Right lobe of liver (tissue), 6 donors: Measurements from ENCODE around the gene UBE3D. TPM values are rescaled to one million over a fixed set of nuclear protein-coding genes. Genes with fewer than 3 reads are reported as not detected.

Source experiments
- ATAC-seq, 4 donors: fragments of 200-7000 bp; cut with Tn5 transposase; one replicate each; pipeline ENCODE4 v1.9.1; 2020; ENCODE audit warnings: mild to moderate bottlenecking in 4 of 4, moderate library complexity in 4 of 4
- DNase-seq, 3 donors: peaks; one replicate each; pipeline ENCODE4 v3.0.0-alpha.2; 2020
- H3K27ac ChIP-seq, 3 donors: fragments of 200-600 bp; one replicate each; pipeline ENCODE4 v1.8.0; 2022
- H3K27me3 ChIP-seq, 2 donors: fragments of 200-600 bp; one replicate each; pipeline ENCODE4 v1.8.0; 2022
- H3K36me3 ChIP-seq, 4 donors: fragments of 200-600 bp; sonication (generic) in 1 of 4; one replicate each; pipeline versions ENCODE4 v1.5.1 to v1.8.0; 2017 to 2022; ENCODE audit warnings: control low read depth in 1 of 4
- H3K4me1 ChIP-seq, 4 donors: fragments of 200-600 bp; sonication (generic) in 1 of 4; one replicate each; pipeline versions ENCODE4 v1.5.1 to v1.8.0; 2017 to 2022; ENCODE audit warnings: control low read depth in 1 of 4
- H3K4me3 ChIP-seq, 3 donors: fragments of 200-600 bp; one replicate each; pipeline ENCODE4 v1.8.0; 2022
- H3K9me3 ChIP-seq, 4 donors: fragments of 200-600 bp; sonication (generic) in 1 of 4; one replicate each; pipeline versions ENCODE4 v1.5.1 to v1.8.0; 2017 to 2022; ENCODE audit warnings: control low read depth in 1 of 4
- POLR2A ChIP-seq: fragments of 450-650 bp; IDR thresholded peaks from one replicate; pipeline ENCODE4 v1.6.1; 2017; ENCODE audit warnings: antibody characterized with exemption, mild to moderate bottlenecking
- WGBS: methylation state at CpG from one replicate; pipeline ENCODE4 v1.1.6; 2018; ENCODE audit warnings: low coverage, low lambda C conversion rate; ENCODE audit not compliant: insufficient coverage; ENCODE audit errors: missing lambda C conversion rate; 5-methylcytosine and 5-hydroxymethylcytosine counted together
- intact Hi-C, 2 donors: fragments of 100-400 bp; cut with DNase I; formaldehyde crosslinking; loops; one replicate each; pipeline versions ENCODE4 v1.11.2 to v1.14.1; 2022
- long read RNA-seq: library from polyadenylated mRNA; unstranded; transcript quantifications from one replicate; pipeline ENCODE4 v2.0.0, GENCODE V29; 2019
- total RNA-seq, 6 experiments: library from RNA; depleted of rRNA in 2 of 6; stranded (reverse); fragments of >200 nt in 2 of 6; fragmentation: NEBNext Ultra II Directional in 3 of 6; extraction: Animal tissue kit (Norgen Biotek cat#: 25700) in 3 of 6; gene quantifications; one replicate each; pipeline versions ENCODE4 v1.1.0 to v1.2.4, GENCODE V29; 2016 to 2023
- TF ChIP-seq, protein P1 (sequence below), 4 donors: fragments of 200-600 bp in 3 of 4; fragments of 450-650 bp in 1 of 4; IDR thresholded peaks; one replicate each; pipeline versions ENCODE4 v1.5.1 to v1.8.0; 2016 to 2022; ENCODE audit warnings: antibody characterized with exemption in 4 of 4, mild to moderate bottlenecking in 2 of 4
- donor health status: DM: no; HTN: yes; CAD: no.
- donor health status: DM: no; HTN: no; CAD: no.
- donor health status: DM: no; HTN: no; CAD: no.
- donor health status: DM: no; HTN: yes; CAD: no.
- donor health status: DM: no; HTN: yes; CAD: no.

The UBE3D gene, protein sequence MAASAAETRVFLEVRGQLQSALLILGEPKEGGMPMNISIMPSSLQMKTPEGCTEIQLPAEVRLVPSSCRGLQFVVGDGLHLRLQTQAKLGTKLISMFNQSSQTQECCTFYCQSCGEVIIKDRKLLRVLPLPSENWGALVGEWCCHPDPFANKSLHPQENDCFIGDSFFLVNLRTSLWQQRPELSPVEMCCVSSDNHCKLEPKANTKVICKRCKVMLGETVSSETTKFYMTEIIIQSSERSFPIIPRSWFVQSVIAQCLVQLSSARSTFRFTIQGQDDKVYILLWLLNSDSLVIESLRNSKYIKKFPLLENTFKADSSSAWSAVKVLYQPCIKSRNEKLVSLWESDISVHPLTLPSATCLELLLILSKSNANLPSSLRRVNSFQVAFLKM
- total RNA-seq = 1 to 10 TPM; 1.6 to 4.8 (median 2.1) TPM
- long read RNA-seq = 0 reads

DNA sequence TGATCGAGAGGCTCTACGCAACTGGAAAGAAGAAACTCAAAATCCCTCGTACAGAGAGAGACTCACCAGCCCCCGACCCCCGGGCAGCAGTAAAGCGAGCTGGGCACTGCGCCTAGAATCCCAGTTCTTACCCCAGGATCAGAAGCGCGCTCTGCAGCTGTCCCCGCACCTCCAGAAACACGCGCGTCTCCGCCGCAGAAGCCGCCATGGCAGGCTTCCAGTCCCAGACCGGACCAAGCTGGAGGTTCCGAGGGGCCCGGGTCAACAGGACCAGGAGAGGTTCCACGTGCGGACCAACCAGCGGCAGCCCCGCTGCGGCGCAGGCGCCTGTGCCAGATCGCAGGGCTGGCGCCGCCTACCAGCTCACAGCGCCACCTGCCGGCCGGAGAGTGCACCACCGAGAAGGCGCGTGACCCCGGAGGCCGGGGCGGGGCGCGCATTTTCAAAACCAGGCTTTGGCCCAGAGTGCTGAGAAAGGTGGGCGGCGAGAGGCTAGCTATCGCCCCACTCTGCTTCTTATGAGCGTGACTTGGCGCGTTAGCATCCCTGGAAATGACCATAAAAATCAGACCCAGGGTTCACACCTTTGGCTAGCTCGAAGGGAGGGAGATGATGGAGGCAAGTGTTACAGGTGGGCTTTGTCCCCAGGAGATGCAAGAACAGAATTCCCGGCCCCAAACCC lies at the start of gene UBE3D:
TSS of gene UBE3D (minus strand) at position 331 of the 682 bp plus-strand sequence. CDS start at position 208, 123 bp downstream.
- 13% methylated on average over 7 of the region's 48 CpGs for WGBS
- Histone ChIP-seq H3K27me3 (no peaks in the 10 kb centered on the region), H3K36me3 (no peaks in the 10 kb centered on the region), H3K4me3 (peak within 1 kb of the TSS; percentile 67 to 74 (median 72)), H3K27ac (peak within 1 kb of the TSS in 2 of 3 donors; percentile 37 to 42), H3K4me1 (peaks cover 0 to 7% (median 2%) of the 10 kb centered on the region in 4 donors), H3K9me3 (no peaks in the 10 kb centered on the region)
- ATAC-seq = peak; percentile 86 to 88 (median 87)
- intact Hi-C loops = loop anchor here (5.0 kb wide), 1 partner anchor 152 kb away; no protein-coding TSS in a partner anchor
- TF ChIP-seq, protein P1, sequence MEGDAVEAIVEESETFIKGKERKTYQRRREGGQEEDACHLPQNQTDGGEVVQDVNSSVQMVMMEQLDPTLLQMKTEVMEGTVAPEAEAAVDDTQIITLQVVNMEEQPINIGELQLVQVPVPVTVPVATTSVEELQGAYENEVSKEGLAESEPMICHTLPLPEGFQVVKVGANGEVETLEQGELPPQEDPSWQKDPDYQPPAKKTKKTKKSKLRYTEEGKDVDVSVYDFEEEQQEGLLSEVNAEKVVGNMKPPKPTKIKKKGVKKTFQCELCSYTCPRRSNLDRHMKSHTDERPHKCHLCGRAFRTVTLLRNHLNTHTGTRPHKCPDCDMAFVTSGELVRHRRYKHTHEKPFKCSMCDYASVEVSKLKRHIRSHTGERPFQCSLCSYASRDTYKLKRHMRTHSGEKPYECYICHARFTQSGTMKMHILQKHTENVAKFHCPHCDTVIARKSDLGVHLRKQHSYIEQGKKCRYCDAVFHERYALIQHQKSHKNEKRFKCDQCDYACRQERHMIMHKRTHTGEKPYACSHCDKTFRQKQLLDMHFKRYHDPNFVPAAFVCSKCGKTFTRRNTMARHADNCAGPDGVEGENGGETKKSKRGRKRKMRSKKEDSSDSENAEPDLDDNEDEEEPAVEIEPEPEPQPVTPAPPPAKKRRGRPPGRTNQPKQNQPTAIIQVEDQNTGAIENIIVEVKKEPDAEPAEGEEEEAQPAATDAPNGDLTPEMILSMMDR (IDR thresholded peaks at IDR 0.05) = peak; percentile 95 to 100 (median 100)
- TF ChIP-seq POLR2A = peak; percentile 56
- DNase-seq = peak; percentile 92 to 95 (median 93)

- H3K9me3 ChIP-seq = no peaks in the 10 kb centered on the region
- intact Hi-C loops = no loop called here
- ATAC-seq = peak in 2 of 4 donors; percentile 55 to 86
- no peak overlapping the region for H3K4me3 ChIP-seq
- no peaks in the 10 kb centered on the region for H3K4me1 ChIP-seq
- TF ChIP-seq, protein P1 (IDR thresholded peaks at IDR 0.05) = no peak
- no peak for TF ChIP-seq POLR2A
- H3K27ac ChIP-seq = no peak overlapping the region
- WGBS = 56% methylated on average over 1 of the region's 1 CpG
- H3K27me3 ChIP-seq = no peaks in the 10 kb centered on the region
- H3K36me3 ChIP-seq = peaks cover 0 to 17% (median 7%) of the 10 kb centered on the region in 4 donors
- DNase-seq = no peak
Observed at GRCh38 chr6:83114164-83114563, 48.5 kb upstream of the UBE3D start.

- no peaks in the 10 kb centered on the region for H3K27me3 ChIP-seq
- ATAC-seq = no peak
- 73% methylated on average over 4 of the region's 4 CpGs for WGBS
- no peaks in the 10 kb centered on the region for H3K4me1 ChIP-seq
- peaks cover 0 to 17% (median 7%) of the 10 kb centered on the region in 4 donors for H3K36me3 ChIP-seq
- H3K27ac ChIP-seq = no peak overlapping the region
- TF ChIP-seq, protein P1 (IDR thresholded peaks at IDR 0.05) = no peak
- no peak for TF ChIP-seq POLR2A
- no peak overlapping the region for H3K4me3 ChIP-seq
- intact Hi-C loops = no loop called here
- DNase-seq = no peak
- H3K9me3 ChIP-seq = no peaks in the 10 kb centered on the region
Observed at GRCh38 chr6:83113258-83113657, 47.6 kb upstream of the UBE3D start.

- H3K27ac ChIP-seq = no peak overlapping the region
- H3K4me1 ChIP-seq = no peaks in the 10 kb centered on the region
- no peak for ATAC-seq
- DNase-seq = no peak
- no peak overlapping the region for H3K4me3 ChIP-seq
- TF ChIP-seq, protein P1 (IDR thresholded peaks at IDR 0.05) = no peak
- no peak for TF ChIP-seq POLR2A
- H3K36me3 ChIP-seq = peaks cover 0 to 17% (median 7%) of the 10 kb centered on the region in 4 donors
- H3K9me3 ChIP-seq = peaks cover 0 to 3% (median 0%) of the 10 kb centered on the region in 4 donors
- 100% methylated on average over 1 of the region's 1 CpG for WGBS
- H3K27me3 ChIP-seq = no peaks in the 10 kb centered on the region
- intact Hi-C loops = no loop called here
Observed at GRCh38 chr6:83108378-83108777, 42.7 kb upstream of the UBE3D start.
